NCI-H446 treated with DMSO at 0.1 percent for 48 hours (cell line): ENCODE measurements around the gene FREY1.

Experiments used
- DNase-seq: peaks from one replicate; lab custom pipeline; 2025; lab: John Stamatoyannopoulos, UW

FREY1 gene

GRCh38 chr11:45894555-45895247 is 12.4 kb downstream of the FREY1 start:
- DNase-seq, result no peak

- DNase-seq, result no peak
Observed at GRCh38 chr11:45892856-45893255, 14.2 kb downstream of the FREY1 start.

- DNase-seq, result no peak
Observed at GRCh38 chr11:45890886-45891550, 16.1 kb downstream of the FREY1 start.

GRCh38 chr11:45889966-45890365 is 17.1 kb downstream of the FREY1 start:
- no peak for DNase-seq

- no peak for DNase-seq
Observed at GRCh38 chr11:45889555-45889954, 17.5 kb downstream of the FREY1 start.

GRCh38 chr11:45887587-45887986 is 19.5 kb downstream of the FREY1 start:
- no peak for DNase-seq

- no peak for DNase-seq
Observed at GRCh38 chr11:45886816-45887520, 20.1 kb downstream of the FREY1 start.

- DNase-seq, result no peak
Observed at GRCh38 chr11:45885921-45886721, 20.9 kb downstream of the FREY1 start.

GRCh38 chr11:45885274-45885920 is 21.7 kb downstream of the FREY1 start, which contains the start of gene MAPK8IP1:
Gene MAPK8IP1, plus strand, starts transcription at chr11:45885651. Its CDS starts 170 bp downstream, at chr11:45885821.
- no peak for DNase-seq

GRCh38 chr11:45884596-45885185 is 22.4 kb downstream of the FREY1 start:
- DNase-seq, result no peak

GRCh38 chr11:45881708-45882368 is 25.2 kb downstream of the FREY1 start:
- peak; percentile 67 for DNase-seq

- DNase-seq, result peak; percentile 90
Observed at GRCh38 chr11:45880772-45881570, 26.1 kb downstream of the FREY1 start.

GRCh38 chr11:45879803-45880686 is 27.0 kb downstream of the FREY1 start:
- no peak for DNase-seq

- DNase-seq, result no peak
Observed at GRCh38 chr11:45877845-45878244, 29.2 kb downstream of the FREY1 start.

GRCh38 chr11:45877221-45877620 is 29.9 kb downstream of the FREY1 start:
- DNase-seq, result no peak

GRCh38 chr11:45876401-45876800 is 30.7 kb downstream of the FREY1 start:
- no peak for DNase-seq

GRCh38 chr11:45872651-45873356 is 34.3 kb downstream of the FREY1 start:
- peak; percentile 44 for DNase-seq

GRCh38 chr11:45871638-45872037 is 35.4 kb downstream of the FREY1 start:
- DNase-seq, result no peak
